Measurements from ENCODE around the gene FKBP5. TPM values are rescaled to one million over a fixed set of nuclear protein-coding genes. Genes with fewer than 3 reads are reported as not detected.

Gene FKBP5
- total RNA-seq, 1 experiment from 2014 or later = 20.1 TPM

DNA sequence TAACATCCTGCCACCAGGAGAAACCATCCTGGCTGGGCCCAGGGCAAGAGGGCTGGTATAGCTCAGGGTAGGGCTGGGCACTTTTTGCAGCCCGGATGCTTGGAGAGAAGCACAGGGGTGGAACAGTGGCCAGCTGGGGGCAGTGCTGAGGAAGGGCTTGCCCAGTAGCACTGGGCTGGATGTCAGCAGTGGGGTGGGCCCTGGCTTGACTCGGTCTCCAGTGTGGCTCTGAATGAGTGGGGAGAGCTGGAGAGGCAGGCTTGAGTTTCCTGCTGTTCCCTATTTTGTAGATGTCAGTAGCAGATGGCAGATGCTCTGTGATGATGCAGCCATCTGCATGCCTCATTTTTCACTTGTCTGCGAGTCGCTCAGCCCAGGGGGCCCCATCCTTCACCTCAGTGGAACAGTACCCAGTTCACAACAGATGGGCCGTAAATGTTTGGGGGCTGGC, 119.7 kb downstream of the FKBP5 start:
- Histone ChIP-seq H3K36me3 (ENCODE audit: control insufficient read depth, insufficient read depth, low read length) (no peaks in the 10 kb centered on the region; the same call in 1 of the 2 replicates), H3K9me3 (0 out of 2 replicates have a peak, but pooled peaks cover 5% of the 10 kb centered on the region), H3K4me3 (ENCODE audit: low read depth, low read length) (no peak overlapping the region), H3K4me1 (no peaks in the 10 kb centered on the region), H3K27me3 (replicated peaks; ENCODE audit: control insufficient read depth, insufficient read depth, low read length) (no peaks in the 10 kb centered on the region)
- Mint-ChIP-seq H3K36me3 (ENCODE audit: insufficient read depth, unreplicated experiment) (no peaks in the 10 kb centered on the region), H3K9me3 (ENCODE audit: unreplicated experiment) (no peaks in the 10 kb centered on the region), H3K4me1 (ENCODE audit: low read depth, unreplicated experiment) (no peaks in the 10 kb centered on the region), H3K27ac (ENCODE audit: unreplicated experiment) (no peak overlapping the region), H3K4me3 (ENCODE audit: unreplicated experiment) (no peak overlapping the region), H3K27me3 (ENCODE audit: insufficient read depth, unreplicated experiment) (peaks cover 6% of the 10 kb centered on the region)
- intact Hi-C loops (cut with micrococcal nuclease; ENCODE audit: unreplicated experiment) = no loop called here
- DNase-seq = no peak
- peak in 1 of 2 experiments; percentile 12 for TF ChIP-seq CTCF (IDR thresholded peaks at IDR 0.05; ENCODE audit: insufficient read depth in 1 of 2, low read depth in 1 of 2, low read length in 1 of 2, severe bottlenecking in 1 of 2, unreplicated experiment in 1 of 2)
- BruUV-seq (replicated peaks) = no TSS peak
- CTCF ChIA-PET = interaction anchor here (0.5 to 1.0 kb wide), 2 partner anchors 47 to 168 kb away, joined by 3 read pairs; no protein-coding TSS in a partner anchor
- POLR2A ChIA-PET = no interaction called here

- Histone ChIP-seq H3K4me1 (no peaks in the 10 kb centered on the region), H3K36me3 (ENCODE audit: control insufficient read depth, insufficient read depth, low read length) (no peaks in the 10 kb centered on the region; the same call in 1 of the 2 replicates), H3K27me3 (replicated peaks; ENCODE audit: control insufficient read depth, insufficient read depth, low read length) (no peaks in the 10 kb centered on the region), H3K9me3 (0 out of 2 replicates have a peak, but pooled peaks cover 5% of the 10 kb centered on the region), H3K4me3 (ENCODE audit: low read depth, low read length) (no peak overlapping the region)
- POLR2A ChIA-PET = no interaction called here
- H3K27me3 Mint-ChIP-seq (ENCODE audit: insufficient read depth, unreplicated experiment) = peaks cover 6% of the 10 kb centered on the region
- no peak for TF ChIP-seq CTCF (IDR thresholded peaks at IDR 0.05; ENCODE audit: insufficient read depth in 1 of 2, low read depth in 1 of 2, low read length in 1 of 2, severe bottlenecking in 1 of 2, unreplicated experiment in 1 of 2)
- CTCF ChIA-PET = no interaction called here
- BruUV-seq (replicated peaks) = no TSS peak
- no peak overlapping the region for H3K4me3 Mint-ChIP-seq (ENCODE audit: unreplicated experiment)
- no peaks in the 10 kb centered on the region for H3K9me3 Mint-ChIP-seq (ENCODE audit: unreplicated experiment)
- no peaks in the 10 kb centered on the region for H3K36me3 Mint-ChIP-seq (ENCODE audit: insufficient read depth, unreplicated experiment)
- no peak overlapping the region for H3K27ac Mint-ChIP-seq (ENCODE audit: unreplicated experiment)
- no peaks in the 10 kb centered on the region for H3K4me1 Mint-ChIP-seq (ENCODE audit: low read depth, unreplicated experiment)
- intact Hi-C loops (cut with micrococcal nuclease; ENCODE audit: unreplicated experiment) = no loop called here
- DNase-seq = no peak
Observed at GRCh38 chr6:35566794-35567193, 121.9 kb downstream of the FKBP5 start.

- H3K27me3 ChIP-seq (replicated peaks; ENCODE audit: control insufficient read depth, insufficient read depth, low read length) = no peaks in the 10 kb centered on the region
- 0 out of 2 replicates have a peak, but pooled peaks cover 5% of the 10 kb centered on the region for H3K9me3 ChIP-seq
- BruUV-seq (replicated peaks) = no TSS peak
- peaks cover 6% of the 10 kb centered on the region for H3K27me3 Mint-ChIP-seq (ENCODE audit: insufficient read depth, unreplicated experiment)
- H3K4me1 Mint-ChIP-seq (ENCODE audit: low read depth, unreplicated experiment) = no peaks in the 10 kb centered on the region
- ChIA-PET POLR2A (no interaction called here), CTCF (no interaction called here)
- H3K4me3 Mint-ChIP-seq (ENCODE audit: unreplicated experiment) = no peak overlapping the region
- no peaks in the 10 kb centered on the region; the same call in 1 of the 2 replicates for H3K36me3 ChIP-seq (ENCODE audit: control insufficient read depth, insufficient read depth, low read length)
- no peaks in the 10 kb centered on the region for H3K36me3 Mint-ChIP-seq (ENCODE audit: insufficient read depth, unreplicated experiment)
- no peaks in the 10 kb centered on the region for H3K9me3 Mint-ChIP-seq (ENCODE audit: unreplicated experiment)
- no peak overlapping the region for H3K27ac Mint-ChIP-seq (ENCODE audit: unreplicated experiment)
- DNase-seq = no peak
- no peak overlapping the region for H3K4me3 ChIP-seq (ENCODE audit: low read depth, low read length)
- intact Hi-C loops (cut with micrococcal nuclease; ENCODE audit: unreplicated experiment) = no loop called here
- H3K4me1 ChIP-seq = no peaks in the 10 kb centered on the region
- no peak for TF ChIP-seq CTCF (IDR thresholded peaks at IDR 0.05; ENCODE audit: insufficient read depth in 1 of 2, low read depth in 1 of 2, low read length in 1 of 2, severe bottlenecking in 1 of 2, unreplicated experiment in 1 of 2)
Observed at GRCh38 chr6:35564733-35565132, 124.0 kb downstream of the FKBP5 start.
